ENCODE results near the gene CARD9.

CARD9 gene

DNA sequence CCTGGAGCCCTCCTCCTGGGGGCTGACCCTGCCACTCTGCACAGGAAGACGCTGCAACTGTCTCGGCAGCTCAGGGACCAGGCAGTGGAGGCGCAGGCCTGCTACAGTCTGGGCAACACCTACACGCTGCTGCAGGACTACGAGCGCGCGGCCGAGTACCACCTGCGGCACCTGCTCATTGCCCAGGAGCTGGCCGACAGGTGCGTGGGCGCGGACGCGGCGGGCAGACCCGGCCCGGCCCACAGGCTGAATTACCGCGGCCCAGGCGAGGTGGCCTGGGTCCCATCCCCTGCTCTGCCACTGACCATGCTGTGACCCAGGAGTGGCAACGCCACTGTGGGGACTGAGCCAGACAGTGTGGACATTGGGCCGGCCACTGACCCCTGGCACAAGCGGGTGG lies 35.0 kb downstream of the CARD9 start:
- Mint-ChIP-seq H3K27me3 (no peaks in the 10 kb centered on the region), H3K9me3 (no peaks in the 10 kb centered on the region), H3K4me3 (no peak overlapping the region), H3K4me1 (peaks cover 2% of the 10 kb centered on the region), H3K36me3 (no peaks in the 10 kb centered on the region), H3K27ac (no peak overlapping the region)
- CTCF ChIA-PET = no interaction called here
- no peak for DNase-seq

GRCh38 chr9:136337416-136338395 lies 35.8 kb downstream of the CARD9 start:
- no peaks in the 10 kb centered on the region for H3K27me3 Mint-ChIP-seq
- no peak overlapping the region for H3K4me3 Mint-ChIP-seq
- H3K27ac Mint-ChIP-seq = no peak overlapping the region
- H3K36me3 Mint-ChIP-seq = no peaks in the 10 kb centered on the region
- no peak for DNase-seq
- CTCF ChIA-PET = no interaction called here
- no peaks in the 10 kb centered on the region for H3K4me1 Mint-ChIP-seq
- no peaks in the 10 kb centered on the region for H3K9me3 Mint-ChIP-seq

GRCh38 chr9:136336881-136337280 lies 36.6 kb downstream of the CARD9 start:
- H3K27ac Mint-ChIP-seq = no peak overlapping the region

DNA sequence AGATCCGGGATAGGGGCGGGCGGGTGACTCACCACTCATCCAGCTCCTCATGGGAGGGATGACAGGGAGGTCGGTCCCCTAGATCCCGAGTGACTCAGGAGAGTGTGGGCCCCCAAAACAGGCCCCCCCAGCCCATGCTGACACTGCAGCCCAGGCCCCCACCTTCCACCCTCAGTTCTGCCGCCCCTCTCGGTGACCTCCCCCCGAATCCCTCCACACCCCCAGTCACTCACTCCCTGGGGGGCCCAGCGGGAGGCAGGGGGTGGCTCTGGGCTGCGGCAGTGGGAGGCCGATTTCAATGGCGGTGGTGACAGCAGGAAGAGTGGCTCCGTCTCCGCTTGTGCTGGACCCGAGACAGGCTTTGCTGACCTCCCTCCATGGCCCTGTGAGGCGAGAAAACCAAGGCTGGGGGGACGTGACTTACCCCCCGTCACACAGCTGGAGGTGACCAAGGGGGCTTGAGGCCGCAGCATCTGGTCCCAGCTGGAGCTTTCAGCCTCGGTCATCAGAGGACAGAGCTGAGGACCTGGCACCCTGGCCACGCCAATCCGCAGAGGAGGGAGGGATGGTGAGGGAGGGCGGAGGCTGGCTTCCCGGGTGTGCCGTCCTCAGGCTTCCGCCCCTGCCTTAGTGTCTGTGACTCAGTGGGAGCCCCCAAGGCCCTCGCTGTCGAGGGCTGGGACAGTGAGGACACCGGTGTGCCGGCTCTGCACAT lies 37.2 kb downstream of the CARD9 start:
- no peaks in the 10 kb centered on the region for H3K4me1 Mint-ChIP-seq
- no peaks in the 10 kb centered on the region for H3K9me3 Mint-ChIP-seq
- no peak for DNase-seq
- no peak overlapping the region for H3K27ac Mint-ChIP-seq
- CTCF ChIA-PET = no interaction called here
- no peaks in the 10 kb centered on the region for H3K27me3 Mint-ChIP-seq
- no peaks in the 10 kb centered on the region for H3K36me3 Mint-ChIP-seq
- no peak overlapping the region for H3K4me3 Mint-ChIP-seq

More at GRCh38 chr9:136336881-136337280, 36.6 kb downstream of the CARD9 start:
- H3K36me3 Mint-ChIP-seq = no peaks in the 10 kb centered on the region
- CTCF ChIA-PET = no interaction called here
- no peaks in the 10 kb centered on the region for H3K9me3 Mint-ChIP-seq
- no peak overlapping the region for H3K4me3 Mint-ChIP-seq
- DNase-seq = no peak
- H3K27me3 Mint-ChIP-seq = no peaks in the 10 kb centered on the region
- no peaks in the 10 kb centered on the region for H3K4me1 Mint-ChIP-seq

GRCh38 chr9:136335296-136336155 lies 37.9 kb downstream of the CARD9 start:
- no peaks in the 10 kb centered on the region for H3K27me3 Mint-ChIP-seq
- no peaks in the 10 kb centered on the region for H3K4me1 Mint-ChIP-seq
- no peaks in the 10 kb centered on the region for H3K36me3 Mint-ChIP-seq
- no peaks in the 10 kb centered on the region for H3K9me3 Mint-ChIP-seq
- no peak for DNase-seq
- H3K4me3 Mint-ChIP-seq = no peak overlapping the region
- H3K27ac Mint-ChIP-seq = no peak overlapping the region
- CTCF ChIA-PET = interaction anchor here (0.6 to 0.8 kb wide), 2 partner anchors 12 to 54 kb away, joined by 3 read pairs; no protein-coding TSS in a partner anchor

DNA sequence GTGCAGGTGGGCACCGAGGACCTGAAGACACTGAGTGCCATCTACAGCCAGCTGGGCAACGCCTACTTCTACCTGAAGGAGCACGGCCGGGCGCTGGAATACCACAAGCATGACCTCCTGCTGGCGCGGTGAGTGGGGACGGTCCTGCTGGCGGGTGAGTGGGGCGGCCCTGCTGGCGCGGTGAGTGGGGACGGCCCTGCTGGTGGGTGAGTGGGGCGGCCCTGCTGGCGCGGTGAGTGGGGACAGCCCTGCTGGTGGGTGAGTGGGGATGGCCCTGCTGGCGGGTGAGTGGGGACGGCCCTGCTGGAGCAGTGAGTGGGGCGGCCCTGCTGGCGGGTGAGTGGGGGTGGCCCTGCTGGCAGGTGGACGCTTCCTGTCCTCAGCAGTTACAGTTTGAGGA lies 38.9 kb downstream of the CARD9 start:
- Mint-ChIP-seq H3K27me3 (no peaks in the 10 kb centered on the region), H3K4me1 (no peaks in the 10 kb centered on the region), H3K36me3 (no peaks in the 10 kb centered on the region), H3K4me3 (no peak overlapping the region), H3K9me3 (no peaks in the 10 kb centered on the region), H3K27ac (no peak overlapping the region)
- CTCF ChIA-PET = no interaction called here
- DNase-seq = no peak

GRCh38 chr9:136333486-136333885 lies 40.0 kb downstream of the CARD9 start:
- H3K36me3 Mint-ChIP-seq = no peaks in the 10 kb centered on the region
- CTCF ChIA-PET = no interaction called here
- peaks cover 2% of the 10 kb centered on the region for H3K4me1 Mint-ChIP-seq
- no peak overlapping the region for H3K27ac Mint-ChIP-seq
- no peak for DNase-seq
- peaks cover 4% of the 10 kb centered on the region for H3K27me3 Mint-ChIP-seq
- H3K9me3 Mint-ChIP-seq = no peaks in the 10 kb centered on the region
- H3K4me3 Mint-ChIP-seq = no peak overlapping the region

DNA sequence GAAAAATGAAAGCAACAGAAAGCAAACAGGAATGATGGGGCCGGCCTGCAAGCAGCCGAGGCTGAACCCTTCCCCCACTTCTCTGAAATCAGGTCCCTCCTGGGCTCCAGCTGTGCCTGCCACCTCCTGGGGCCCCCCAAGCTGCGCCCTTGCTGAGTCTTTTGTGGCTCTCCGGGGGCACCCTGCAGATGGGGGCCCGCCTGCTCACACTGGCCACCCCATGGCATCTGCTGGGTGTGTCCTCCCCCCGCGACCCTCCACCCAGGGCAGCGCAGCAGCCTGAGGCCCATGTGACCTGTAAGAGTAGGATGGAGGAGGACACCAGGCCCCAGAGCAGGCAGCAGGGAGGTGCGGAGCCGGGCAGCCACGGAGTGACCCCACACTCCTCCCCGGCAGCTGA lies 40.4 kb downstream of the CARD9 start:
- Mint-ChIP-seq H3K27me3 (peaks cover 9% of the 10 kb centered on the region), H3K4me1 (peaks cover 2% of the 10 kb centered on the region), H3K27ac (no peak overlapping the region), H3K36me3 (no peaks in the 10 kb centered on the region), H3K4me3 (no peak overlapping the region), H3K9me3 (no peaks in the 10 kb centered on the region)
- no peak for DNase-seq
- CTCF ChIA-PET = no interaction called here

- peaks cover 9% of the 10 kb centered on the region for H3K27me3 Mint-ChIP-seq
- H3K27ac Mint-ChIP-seq = no peak overlapping the region
- no peak overlapping the region for H3K4me3 Mint-ChIP-seq
- CTCF ChIA-PET = no interaction called here
- no peak for DNase-seq
- H3K36me3 Mint-ChIP-seq = no peaks in the 10 kb centered on the region
- no peaks in the 10 kb centered on the region for H3K9me3 Mint-ChIP-seq
- peaks cover 2% of the 10 kb centered on the region for H3K4me1 Mint-ChIP-seq
Measured at GRCh38 chr9:136332482-136332983, 40.9 kb downstream of the CARD9 start.

GRCh38 chr9:136331556-136332481 lies 41.6 kb downstream of the CARD9 start:
- Mint-ChIP-seq H3K27ac (no peak overlapping the region), H3K9me3 (no peaks in the 10 kb centered on the region), H3K4me3 (no peak overlapping the region), H3K4me1 (peaks cover 2% of the 10 kb centered on the region), H3K36me3 (no peaks in the 10 kb centered on the region), H3K27me3 (peaks cover 11% of the 10 kb centered on the region)
- DNase-seq = no peak
- CTCF ChIA-PET = no interaction called here

DNA sequence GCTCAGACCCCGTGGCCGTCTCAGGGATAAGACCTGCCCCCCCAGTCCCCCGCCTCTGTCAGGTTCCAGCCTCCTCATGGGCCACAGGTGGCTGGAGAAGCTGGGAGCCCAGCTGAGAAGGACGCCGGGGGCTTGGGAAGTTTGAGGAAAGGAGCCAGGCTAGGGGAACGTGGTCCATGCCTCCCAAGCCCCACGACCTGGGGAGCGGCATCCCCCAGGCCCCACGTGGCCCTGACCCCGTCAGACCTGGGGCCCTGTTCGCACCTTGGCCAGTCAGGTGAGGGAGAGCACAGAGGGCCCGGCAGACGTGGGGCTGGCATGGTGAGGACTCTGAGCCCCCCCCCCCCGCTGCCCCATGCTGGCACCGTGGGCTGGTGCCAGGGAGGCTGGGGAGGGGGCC lies 42.4 kb downstream of the CARD9 start:
- DNase-seq = no peak
- CTCF ChIA-PET = no interaction called here
- no peak overlapping the region for H3K4me3 Mint-ChIP-seq

GRCh38 chr9:136330406-136330990 lies 43.0 kb downstream of the CARD9 start:
- DNase-seq = no peak
- Mint-ChIP-seq H3K4me3 (no peak overlapping the region), H3K4me1 (peaks cover 2% of the 10 kb centered on the region), H3K27me3 (peaks cover 23% of the 10 kb centered on the region), H3K9me3 (no peaks in the 10 kb centered on the region), H3K36me3 (no peaks in the 10 kb centered on the region), H3K27ac (no peak overlapping the region)
- CTCF ChIA-PET = no interaction called here

More for the DNA sequence above, 42.4 kb downstream of the CARD9 start:
- Mint-ChIP-seq H3K36me3 (no peaks in the 10 kb centered on the region), H3K4me1 (peaks cover 2% of the 10 kb centered on the region), H3K9me3 (no peaks in the 10 kb centered on the region), H3K27me3 (peaks cover 18% of the 10 kb centered on the region), H3K27ac (no peak overlapping the region)

Measured in activated naive CD4-positive, alpha-beta T cell treated with anti-CD3 and anti-CD28 coated beads, Interleukin-2, amount 10 ng/mL, durations not matched to agents 7 days and 5 days (primary cell).